GM19395 (cell line): ENCODE results near the gene NCAM2.

Source experiments
- ATAC-seq: cut with Tn5 transposase; IDR thresholded peaks from one replicate; pipeline ENCODE4 v1.9.1; 2021; ENCODE audit warnings: mild to moderate bottlenecking, moderate library complexity; ENCODE audit not compliant: unreplicated experiment

The NCAM2 gene

GRCh38 chr21:20997636-20998455 is at the start of gene NCAM2:
NCAM2 (plus strand) TSS chr21:20998409.
- ATAC-seq, result no peak

- ATAC-seq, result no peak
Measured at GRCh38 chr21:20949884-20950283, 48.3 kb upstream of the NCAM2 start.

DNA sequence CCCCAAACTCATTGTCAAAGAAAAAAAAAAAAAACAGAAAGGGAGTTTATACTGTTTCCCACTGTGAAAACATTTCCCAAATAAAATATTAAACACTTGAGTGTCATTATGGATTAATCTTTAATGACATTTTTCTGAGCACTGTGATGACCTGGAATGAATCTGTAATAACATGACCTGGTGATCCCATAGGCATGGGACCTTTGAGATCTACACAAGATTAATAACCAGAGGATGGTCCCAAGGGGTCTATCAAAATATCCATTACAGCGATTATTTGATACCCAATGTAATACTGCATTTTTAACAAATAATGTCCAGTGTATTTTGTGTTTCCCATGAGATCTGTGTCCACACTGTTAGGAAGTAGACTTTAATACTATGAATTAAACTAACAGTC is 32.4 kb upstream of the NCAM2 start:
- ATAC-seq, result no peak

DNA sequence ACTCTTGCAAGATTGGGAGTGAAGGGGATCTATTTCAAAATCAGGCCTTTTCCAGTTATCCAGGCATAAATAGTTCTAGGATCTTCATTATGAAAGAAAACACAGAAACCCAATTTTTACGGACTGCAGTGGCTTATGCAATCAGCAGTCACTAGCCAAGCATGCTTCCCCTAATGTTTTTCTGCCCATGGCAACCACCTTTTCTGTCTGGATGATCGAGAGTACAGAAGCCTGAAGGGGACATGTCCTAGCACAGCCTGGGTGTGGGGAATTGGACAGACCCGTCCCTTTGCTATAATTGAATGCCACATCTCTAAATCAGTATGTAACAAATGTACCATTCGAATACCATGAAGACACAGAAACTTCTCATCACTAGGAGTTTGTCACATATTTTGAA is 29.8 kb upstream of the NCAM2 start:
- no peak for ATAC-seq

GRCh38 chr21:20970691-20971090 is 27.5 kb upstream of the NCAM2 start:
- no peak for ATAC-seq

- no peak for ATAC-seq
Measured at GRCh38 chr21:20971296-20971921, 26.8 kb upstream of the NCAM2 start.

DNA sequence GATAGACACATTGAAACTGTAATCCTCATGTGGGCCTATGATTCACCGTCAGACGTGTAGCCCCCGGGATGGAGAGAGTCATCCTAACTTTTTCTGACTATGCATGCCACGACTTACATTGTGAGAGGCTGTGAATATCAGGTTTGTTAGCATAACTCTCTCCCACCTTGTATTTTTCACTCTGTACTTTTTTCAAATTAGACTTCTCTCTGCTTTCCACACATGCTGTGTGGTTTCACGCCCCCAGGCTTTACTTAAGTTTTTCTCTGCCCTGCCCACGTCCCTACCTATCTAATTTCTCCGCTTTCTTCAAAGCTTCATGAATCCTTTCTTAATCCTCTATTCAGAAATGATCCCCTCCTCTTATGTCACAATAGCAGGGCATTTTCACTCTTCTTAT is 3.4 kb upstream of the NCAM2 start:
- ATAC-seq, result no peak

GRCh38 chr21:20996421-20997310 is 1.5 kb upstream of the NCAM2 start:
- no peak for ATAC-seq

GRCh38 chr21:20997311-20997635 is 936 bp upstream of the NCAM2 start:
- no peak for ATAC-seq

GRCh38 chr21:20998456-20998789 is 214 bp downstream of the NCAM2 start:
- no peak for ATAC-seq

DNA sequence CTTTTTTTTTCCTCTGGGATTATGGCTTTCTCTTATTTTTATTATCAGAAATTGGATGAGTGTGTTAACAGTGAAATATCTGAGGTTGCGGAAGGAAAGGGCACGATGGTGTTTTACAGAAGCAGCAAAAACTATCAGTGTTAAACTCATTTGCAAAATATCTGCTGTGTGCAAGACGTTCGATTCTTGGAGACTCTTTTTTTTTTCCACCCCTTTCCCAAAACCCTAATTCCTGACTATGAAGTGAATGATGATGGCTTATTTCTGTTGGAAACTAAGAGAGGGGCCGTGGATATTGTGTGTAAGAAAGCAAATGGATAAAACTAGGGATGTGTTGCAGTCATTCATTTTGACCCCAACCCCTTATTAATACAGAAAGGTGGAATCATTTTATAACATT is 677 bp downstream of the NCAM2 start:
- no peak for ATAC-seq

DNA sequence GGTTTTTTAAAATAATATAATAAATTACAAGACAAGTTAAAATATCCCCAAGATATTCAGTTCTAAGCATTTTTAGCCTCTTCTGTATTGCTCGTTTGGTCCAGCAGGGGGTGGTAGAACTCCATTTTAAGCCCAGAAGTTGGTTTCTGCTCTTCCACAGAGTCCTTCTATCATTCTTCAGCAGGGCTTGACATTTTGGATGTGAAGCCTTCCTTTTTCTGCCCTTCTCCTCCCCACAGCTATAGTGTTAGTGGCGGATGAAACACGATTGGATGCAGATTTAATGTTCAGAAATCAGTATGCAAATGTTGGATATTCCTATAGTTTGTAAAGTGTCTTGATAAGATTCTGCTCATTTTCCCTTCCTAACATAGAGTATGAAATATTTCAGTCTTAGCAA is 1.4 kb downstream of the NCAM2 start:
- ATAC-seq, result peak; percentile 61

- ATAC-seq, result no peak
Measured at GRCh38 chr21:21000591-21001175, 2.5 kb downstream of the NCAM2 start.

DNA sequence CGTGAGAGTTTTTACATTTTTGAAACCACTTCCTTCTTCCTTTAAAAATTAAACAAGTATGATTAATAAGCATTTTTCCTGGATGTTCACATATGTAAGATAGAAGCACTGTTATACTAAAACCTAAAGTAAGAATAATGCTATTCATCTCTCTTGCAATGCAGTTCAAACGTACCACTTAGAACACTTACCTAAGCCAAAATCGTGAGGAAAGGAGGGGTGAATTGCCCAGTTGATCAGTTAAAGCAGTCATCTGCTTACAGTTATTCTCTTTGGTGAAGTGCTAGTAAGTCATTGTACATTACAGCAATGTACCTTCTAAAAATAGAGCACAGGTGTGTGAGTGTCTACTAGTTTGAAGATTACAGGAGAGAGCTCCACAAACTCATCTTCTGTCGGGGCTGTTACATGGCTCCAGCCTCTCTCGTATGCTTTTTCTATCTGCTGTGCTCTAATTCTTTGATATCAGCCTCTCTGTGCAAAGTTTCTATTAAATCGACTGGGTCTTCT is 3.4 kb downstream of the NCAM2 start:
- no peak for ATAC-seq

DNA sequence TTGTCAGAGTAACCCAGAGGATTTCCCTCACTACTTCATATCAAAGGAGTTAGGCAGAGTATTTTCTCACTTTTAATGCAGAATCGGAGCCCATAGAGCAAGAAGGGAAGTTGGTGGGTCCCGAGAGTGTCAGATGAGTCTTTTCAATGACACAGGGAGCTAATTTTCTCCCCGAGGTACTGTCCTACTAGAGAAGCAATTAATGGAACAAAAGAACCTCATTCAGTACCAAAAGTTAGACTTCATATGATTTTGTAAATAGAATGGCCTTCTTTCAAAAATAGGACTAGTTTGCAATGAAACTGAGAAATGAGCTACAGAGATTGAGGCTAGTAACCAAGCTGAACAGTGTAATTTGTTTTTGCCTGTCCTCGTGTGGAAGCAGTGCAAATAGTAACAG is 3.9 kb downstream of the NCAM2 start:
- no peak for ATAC-seq

GRCh38 chr21:21003701-21004100 is 5.5 kb downstream of the NCAM2 start:
- no peak for ATAC-seq

- no peak for ATAC-seq
Measured at GRCh38 chr21:21007606-21008005, 9.4 kb downstream of the NCAM2 start.

- ATAC-seq, result no peak
Measured at GRCh38 chr21:21010228-21010627, 12.0 kb downstream of the NCAM2 start.

GRCh38 chr21:21010698-21011097 is 12.5 kb downstream of the NCAM2 start:
- no peak for ATAC-seq

DNA sequence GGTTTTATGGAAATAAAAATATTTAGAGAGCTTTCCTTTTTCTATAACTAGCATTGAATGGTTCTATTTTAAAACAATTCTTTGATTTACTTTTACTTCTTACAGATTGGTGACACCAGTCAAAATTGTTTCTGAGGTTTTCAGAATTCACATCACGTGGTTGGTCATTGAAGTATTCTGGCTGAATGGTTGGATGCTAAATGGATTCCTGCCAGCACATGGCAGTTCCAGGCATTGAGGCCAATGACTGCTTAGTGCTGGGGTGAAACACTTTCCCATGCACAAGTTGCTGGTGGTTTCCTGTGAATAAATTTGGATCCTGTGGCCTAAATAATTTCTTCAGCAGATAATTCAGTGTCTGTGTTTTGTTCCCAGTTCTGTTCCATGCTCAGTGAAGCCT is 20.6 kb downstream of the NCAM2 start:
- ATAC-seq, result no peak

- ATAC-seq, result no peak
Measured at GRCh38 chr21:21019681-21020080, 21.5 kb downstream of the NCAM2 start.
